ENCODE results near the gene ELF5. TPM values are rescaled to one million over a fixed set of nuclear protein-coding genes. Genes with fewer than 3 reads are reported as not detected.

ELF5 gene
- total RNA-seq, 1 donor, result not detected

DNA sequence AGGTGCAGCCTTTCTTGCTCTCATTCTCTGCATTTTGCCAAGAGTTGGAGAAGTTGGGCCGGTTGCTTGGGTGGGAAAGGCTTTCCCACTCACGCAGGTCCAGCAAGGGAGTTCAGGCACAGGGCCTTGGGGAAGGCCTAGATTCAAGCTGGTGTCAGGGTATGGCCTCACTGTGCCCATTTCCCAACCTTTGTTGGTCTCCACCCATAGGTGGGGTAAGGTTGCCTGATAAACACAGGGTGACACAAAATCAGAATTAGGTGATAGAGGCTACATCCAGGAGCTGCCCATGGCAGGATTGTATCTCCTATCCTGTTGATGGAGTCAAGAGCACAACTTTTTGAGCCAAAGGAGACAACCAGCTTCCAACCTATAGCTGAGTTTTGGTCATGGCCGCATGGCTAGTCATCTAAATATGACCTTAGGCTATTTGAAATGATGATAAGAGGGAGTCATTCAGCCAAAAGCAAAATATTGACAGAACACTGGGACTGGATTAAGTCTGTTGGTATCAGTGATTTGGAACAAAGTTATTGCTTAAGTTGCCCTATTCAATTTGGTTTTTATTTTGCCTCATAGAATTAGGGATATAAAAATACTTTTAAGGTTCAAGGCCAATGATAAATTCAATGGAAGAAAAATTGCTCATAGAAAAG, 54.0 kb downstream of the ELF5 start:
- H3K4me3 ChIP-seq (ENCODE audit: insufficient read depth, low read length), result no peak overlapping the region
- no peak overlapping the region for H3K27ac ChIP-seq (ENCODE audit: low read depth, low read length)
- peaks cover 70% of the 10 kb centered on the region for H3K36me3 ChIP-seq (ENCODE audit: insufficient read depth, low read length)
- H3K79me2 ChIP-seq (ENCODE audit: insufficient read depth, low read length), result no peaks in the 10 kb centered on the region
- no peaks in the 10 kb centered on the region for H3K9me3 ChIP-seq (ENCODE audit: low read depth, low read length)
- peaks cover 4% of the 10 kb centered on the region for H4K20me1 ChIP-seq (ENCODE audit: insufficient read depth, low read length)
- no peaks in the 10 kb centered on the region for H3K27me3 ChIP-seq (ENCODE audit: insufficient read depth, low read length)
- no peak overlapping the region for H3K4me2 ChIP-seq (ENCODE audit: insufficient read depth, low read length)
- TF ChIP-seq, protein P1, sequence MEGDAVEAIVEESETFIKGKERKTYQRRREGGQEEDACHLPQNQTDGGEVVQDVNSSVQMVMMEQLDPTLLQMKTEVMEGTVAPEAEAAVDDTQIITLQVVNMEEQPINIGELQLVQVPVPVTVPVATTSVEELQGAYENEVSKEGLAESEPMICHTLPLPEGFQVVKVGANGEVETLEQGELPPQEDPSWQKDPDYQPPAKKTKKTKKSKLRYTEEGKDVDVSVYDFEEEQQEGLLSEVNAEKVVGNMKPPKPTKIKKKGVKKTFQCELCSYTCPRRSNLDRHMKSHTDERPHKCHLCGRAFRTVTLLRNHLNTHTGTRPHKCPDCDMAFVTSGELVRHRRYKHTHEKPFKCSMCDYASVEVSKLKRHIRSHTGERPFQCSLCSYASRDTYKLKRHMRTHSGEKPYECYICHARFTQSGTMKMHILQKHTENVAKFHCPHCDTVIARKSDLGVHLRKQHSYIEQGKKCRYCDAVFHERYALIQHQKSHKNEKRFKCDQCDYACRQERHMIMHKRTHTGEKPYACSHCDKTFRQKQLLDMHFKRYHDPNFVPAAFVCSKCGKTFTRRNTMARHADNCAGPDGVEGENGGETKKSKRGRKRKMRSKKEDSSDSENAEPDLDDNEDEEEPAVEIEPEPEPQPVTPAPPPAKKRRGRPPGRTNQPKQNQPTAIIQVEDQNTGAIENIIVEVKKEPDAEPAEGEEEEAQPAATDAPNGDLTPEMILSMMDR (IDR thresholded peaks at IDR 0.05; ENCODE audit: extremely low read depth, low read depth, low read length), result no peak
- DNase-seq (ENCODE audit: insufficient read length, low spot score, missing footprints), result no peak
- no peaks in the 10 kb centered on the region for H3K4me1 ChIP-seq (ENCODE audit: insufficient read depth, low read length)
- H2AFZ ChIP-seq (ENCODE audit: low read length), result no peak overlapping the region

- Histone ChIP-seq H3K4me1 (ENCODE audit: insufficient read depth, low read length) (no peaks in the 10 kb centered on the region), H3K79me2 (ENCODE audit: insufficient read depth, low read length) (no peaks in the 10 kb centered on the region), H3K9me3 (ENCODE audit: low read depth, low read length) (no peaks in the 10 kb centered on the region), H4K20me1 (ENCODE audit: insufficient read depth, low read length) (peaks cover 4% of the 10 kb centered on the region), H3K27ac (ENCODE audit: low read depth, low read length) (peak overlapping the region; percentile 17), H3K4me2 (ENCODE audit: insufficient read depth, low read length) (no peak overlapping the region), H3K36me3 (ENCODE audit: insufficient read depth, low read length) (peaks cover 69% of the 10 kb centered on the region), H3K27me3 (ENCODE audit: insufficient read depth, low read length) (no peaks in the 10 kb centered on the region), H2AFZ (ENCODE audit: low read length) (no peak overlapping the region), H3K4me3 (ENCODE audit: insufficient read depth, low read length) (no peak overlapping the region)
- no peak for DNase-seq (ENCODE audit: insufficient read length, low spot score, missing footprints)
- TF ChIP-seq, protein P1 (IDR thresholded peaks at IDR 0.05; ENCODE audit: extremely low read depth, low read depth, low read length), result no peak
These were observed 55.1 kb downstream of the ELF5 start for GRCh38 chr11:34458525-34458924.

GRCh38 chr11:34457607-34458006, 56.0 kb downstream of the ELF5 start:
- no peaks in the 10 kb centered on the region for H3K27me3 ChIP-seq (ENCODE audit: insufficient read depth, low read length)
- peaks cover 4% of the 10 kb centered on the region for H4K20me1 ChIP-seq (ENCODE audit: insufficient read depth, low read length)
- no peak for DNase-seq (ENCODE audit: insufficient read length, low spot score, missing footprints)
- TF ChIP-seq, protein P1 (IDR thresholded peaks at IDR 0.05; ENCODE audit: extremely low read depth, low read depth, low read length), result no peak
- H3K36me3 ChIP-seq (ENCODE audit: insufficient read depth, low read length), result peaks cover 73% of the 10 kb centered on the region
- no peaks in the 10 kb centered on the region for H3K9me3 ChIP-seq (ENCODE audit: low read depth, low read length)
- no peak overlapping the region for H3K27ac ChIP-seq (ENCODE audit: low read depth, low read length)
- no peaks in the 10 kb centered on the region for H3K4me1 ChIP-seq (ENCODE audit: insufficient read depth, low read length)
- no peak overlapping the region for H2AFZ ChIP-seq (ENCODE audit: low read length)
- H3K79me2 ChIP-seq (ENCODE audit: insufficient read depth, low read length), result no peaks in the 10 kb centered on the region
- H3K4me2 ChIP-seq (ENCODE audit: insufficient read depth, low read length), result no peak overlapping the region
- no peak overlapping the region for H3K4me3 ChIP-seq (ENCODE audit: insufficient read depth, low read length)

DNA sequence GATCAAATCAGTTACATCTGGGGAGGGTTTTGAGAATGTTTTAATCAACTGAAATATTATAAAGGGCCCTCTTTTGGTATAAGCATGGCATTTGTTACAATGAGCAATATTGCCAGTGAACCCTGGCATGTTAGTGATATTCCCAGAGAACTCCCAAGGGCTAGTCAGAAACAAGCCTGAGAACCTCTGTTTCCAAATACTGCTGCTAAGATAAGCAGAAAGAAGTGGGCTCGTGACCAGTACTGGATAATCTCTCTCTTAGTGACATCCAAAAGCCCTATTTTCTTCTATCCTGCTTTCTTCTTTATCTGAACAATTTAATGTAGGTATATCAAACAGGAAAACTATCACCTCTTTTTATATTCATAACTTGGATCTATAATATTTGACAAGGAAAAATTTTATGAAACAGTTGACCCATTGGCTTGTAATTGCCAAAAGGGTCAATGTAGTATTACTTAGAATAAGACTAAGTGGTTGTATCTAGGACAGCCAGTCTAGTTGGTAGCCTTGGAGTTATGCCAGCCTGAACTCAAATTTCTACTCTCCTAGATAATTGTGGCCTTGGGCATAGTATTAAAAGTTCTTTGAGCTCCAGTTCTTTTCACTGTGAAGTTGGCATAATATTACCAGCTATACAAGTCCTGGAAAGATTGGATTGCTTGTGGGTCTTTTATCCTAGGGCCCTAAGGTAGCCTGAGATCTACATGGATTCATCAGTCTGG, 59.1 kb downstream of the ELF5 start:
- no peak overlapping the region for H3K4me3 ChIP-seq (ENCODE audit: insufficient read depth, low read length)
- peaks cover 74% of the 10 kb centered on the region for H3K36me3 ChIP-seq (ENCODE audit: insufficient read depth, low read length)
- H3K4me2 ChIP-seq (ENCODE audit: insufficient read depth, low read length), result no peak overlapping the region
- TF ChIP-seq, protein P1 (IDR thresholded peaks at IDR 0.05; ENCODE audit: extremely low read depth, low read depth, low read length), result no peak
- no peaks in the 10 kb centered on the region for H3K4me1 ChIP-seq (ENCODE audit: insufficient read depth, low read length)
- H3K27me3 ChIP-seq (ENCODE audit: insufficient read depth, low read length), result no peaks in the 10 kb centered on the region
- no peak overlapping the region for H3K27ac ChIP-seq (ENCODE audit: low read depth, low read length)
- no peaks in the 10 kb centered on the region for H3K9me3 ChIP-seq (ENCODE audit: low read depth, low read length)
- DNase-seq (ENCODE audit: insufficient read length, low spot score, missing footprints), result no peak
- H3K79me2 ChIP-seq (ENCODE audit: insufficient read depth, low read length), result no peaks in the 10 kb centered on the region
- H2AFZ ChIP-seq (ENCODE audit: low read length), result no peak overlapping the region
- H4K20me1 ChIP-seq (ENCODE audit: insufficient read depth, low read length), result no peaks in the 10 kb centered on the region
